HG02943 (cell line): ENCODE measurements around the gene CNKSR3.
A peak's percentile ranks its signal among the peaks of the same experiment; 100 is the strongest.

Experiments
- ATAC-seq: cut with Tn5 transposase; IDR thresholded peaks from one replicate; pipeline ENCODE4 v1.9.1; 2021; ENCODE audit warnings: mild to moderate bottlenecking, low read depth, moderate library complexity; ENCODE audit not compliant: unreplicated experiment

CNKSR3 gene

DNA sequence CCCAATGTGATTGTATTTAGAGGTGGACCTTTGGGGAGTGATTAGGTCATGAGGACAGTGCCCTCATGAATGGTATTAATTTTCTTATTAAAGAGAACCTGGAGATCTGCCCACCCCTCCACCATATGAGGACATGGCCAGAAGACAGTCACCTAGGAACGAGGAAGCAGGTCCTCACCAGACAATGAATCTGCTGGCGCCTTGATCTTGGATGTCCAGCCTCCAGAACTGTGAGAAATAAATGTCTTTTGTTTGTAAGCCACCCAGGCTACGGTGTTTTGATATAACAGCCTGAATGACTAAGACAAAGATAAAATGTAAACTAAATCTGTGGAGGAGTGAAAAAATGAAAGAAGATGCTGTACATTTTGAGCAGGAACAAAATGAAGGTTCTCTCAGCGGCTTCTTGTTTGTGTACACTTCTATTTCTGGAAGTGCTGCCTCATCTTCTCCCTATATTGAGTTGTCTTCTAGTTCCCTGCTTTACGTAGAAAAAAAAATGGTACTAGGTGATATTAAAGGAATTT is 152.4 kb downstream of the CNKSR3 start:
- ATAC-seq: no peak

DNA sequence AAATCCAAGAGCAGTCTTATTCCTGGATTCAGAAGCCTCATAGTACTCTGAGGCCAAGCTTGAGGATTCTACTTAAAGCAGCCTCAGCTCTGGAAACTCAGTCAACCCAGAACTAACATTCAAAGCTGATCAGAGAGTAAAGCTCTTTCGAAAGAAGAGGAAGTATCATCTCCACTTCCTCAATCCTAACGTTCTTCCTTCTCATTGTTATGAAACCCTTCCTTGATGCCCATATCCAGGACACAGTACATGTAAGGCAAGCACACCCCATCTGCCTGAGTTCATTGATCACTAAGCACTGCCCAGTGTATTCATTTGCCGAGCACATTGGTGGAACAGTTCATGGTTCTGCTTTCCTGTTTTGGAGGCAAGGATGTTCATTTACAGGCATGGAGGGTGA is 153.8 kb downstream of the CNKSR3 start, which contains the start of gene IPCEF1:
Gene IPCEF1 (minus strand): TSS at position 114 of the 400 bp plus-strand sequence. CDS start 90,856 bp downstream, outside the sequence.
- ATAC-seq: no peak

DNA sequence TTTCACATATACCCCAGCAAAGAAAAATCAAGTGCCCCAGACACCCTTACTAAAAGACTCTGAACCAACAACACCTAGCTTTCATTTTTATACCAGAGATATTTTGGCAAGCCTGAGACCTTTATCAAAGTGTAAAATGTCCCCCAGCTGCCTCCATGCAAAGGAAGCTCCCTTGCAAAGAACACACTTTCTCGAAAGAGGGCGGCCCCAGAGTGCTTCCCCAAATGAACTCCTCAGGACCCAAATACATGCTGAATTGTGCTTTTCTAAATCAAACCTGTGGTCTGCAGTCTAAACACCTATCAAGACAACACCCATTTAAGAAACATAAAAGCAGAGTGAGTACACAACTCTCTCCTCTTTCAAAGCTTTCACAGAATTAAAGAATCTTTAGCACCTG is 154.4 kb downstream of the CNKSR3 start:
- ATAC-seq: no peak

DNA sequence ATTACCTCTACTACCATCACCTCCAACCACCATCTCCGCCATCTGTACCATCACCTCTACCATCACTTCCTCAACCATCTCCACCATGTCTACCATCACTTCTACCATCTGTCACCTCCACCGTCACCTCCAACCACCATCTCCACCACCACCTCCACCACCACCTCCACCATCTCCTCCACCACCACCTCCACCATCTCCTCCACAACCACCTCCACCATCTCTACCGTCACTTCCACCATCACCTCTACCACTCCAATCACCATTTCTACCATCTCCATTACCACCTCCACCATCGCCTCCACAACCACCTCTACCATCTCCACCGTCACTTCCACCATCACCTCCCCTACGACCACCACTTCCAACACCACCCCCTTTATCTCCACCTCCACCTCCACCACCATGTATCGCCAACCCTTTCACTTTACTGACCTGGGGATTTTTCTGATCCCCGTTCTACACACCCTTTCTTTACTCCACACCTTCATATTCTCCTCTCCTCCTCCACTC is 156.2 kb downstream of the CNKSR3 start:
- ATAC-seq: no peak

DNA sequence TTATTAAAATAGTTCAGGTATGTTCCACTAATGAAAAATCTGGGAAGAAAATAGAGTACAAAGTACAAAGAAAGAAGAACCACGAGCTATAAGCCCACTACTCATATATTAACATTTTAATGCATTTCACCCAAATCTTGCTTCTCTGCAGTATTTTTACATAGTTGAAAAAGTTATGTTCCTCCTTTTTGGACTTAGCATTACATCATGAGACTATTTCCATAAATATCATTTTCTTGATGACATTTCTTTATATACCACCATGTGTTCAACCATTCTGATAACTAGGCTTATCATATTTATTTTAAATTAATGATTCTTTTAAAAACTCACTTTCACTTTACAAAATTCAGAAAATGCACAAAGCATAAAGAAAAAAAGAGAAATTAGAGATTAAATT is 156.9 kb downstream of the CNKSR3 start:
- ATAC-seq: no peak

DNA sequence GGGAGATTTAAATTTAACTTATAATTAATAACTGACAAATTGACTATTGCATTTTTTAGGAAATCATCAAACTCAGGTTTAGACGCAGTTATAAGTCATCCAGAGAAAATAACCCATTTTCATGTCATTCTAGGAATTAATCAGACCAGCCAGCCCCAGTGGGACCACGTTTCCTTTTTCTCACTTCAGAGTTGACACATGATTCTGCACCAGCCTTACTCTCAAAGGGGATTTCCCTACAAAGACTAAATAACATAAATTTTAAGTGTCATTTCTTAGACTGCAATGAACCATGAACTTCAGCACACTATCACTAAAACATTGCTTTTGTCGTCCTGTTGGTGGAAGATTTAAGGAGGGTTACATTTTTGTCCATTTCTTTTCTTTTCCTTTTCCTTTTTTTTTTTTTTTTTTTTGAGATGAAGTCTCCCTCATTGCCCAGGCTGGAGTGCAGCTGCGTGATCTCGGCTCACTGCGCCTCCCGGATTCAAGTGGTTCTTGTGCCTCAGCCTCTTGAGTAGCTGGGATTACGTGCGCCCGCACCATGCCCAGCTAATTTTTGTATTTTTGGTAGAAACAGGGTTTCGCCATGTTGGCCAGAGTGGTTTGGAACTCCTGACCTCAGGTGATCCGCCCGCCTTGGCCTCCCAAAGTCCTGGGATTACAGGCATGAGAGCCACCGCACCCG is 157.4 kb downstream of the CNKSR3 start:
- ATAC-seq: peak; percentile 51

DNA sequence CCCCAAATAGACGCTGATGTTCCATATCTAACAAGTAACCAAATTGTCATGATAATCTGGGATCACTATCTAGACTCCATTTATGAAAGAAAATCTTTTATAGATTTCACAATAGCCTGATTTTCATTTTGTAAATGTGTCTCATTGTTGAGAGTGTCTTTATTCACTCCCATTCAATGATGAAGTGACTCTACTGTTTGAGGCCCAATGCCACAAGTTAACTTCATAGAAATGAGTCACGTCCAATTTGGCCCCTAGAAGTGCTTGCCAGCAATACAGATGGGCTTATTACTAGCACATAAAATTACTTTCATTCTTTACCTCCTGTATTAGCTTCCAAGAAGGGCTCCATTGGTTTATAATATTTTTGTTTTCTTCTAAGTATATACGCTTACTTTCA is 160.2 kb downstream of the CNKSR3 start:
- no peak for ATAC-seq

DNA sequence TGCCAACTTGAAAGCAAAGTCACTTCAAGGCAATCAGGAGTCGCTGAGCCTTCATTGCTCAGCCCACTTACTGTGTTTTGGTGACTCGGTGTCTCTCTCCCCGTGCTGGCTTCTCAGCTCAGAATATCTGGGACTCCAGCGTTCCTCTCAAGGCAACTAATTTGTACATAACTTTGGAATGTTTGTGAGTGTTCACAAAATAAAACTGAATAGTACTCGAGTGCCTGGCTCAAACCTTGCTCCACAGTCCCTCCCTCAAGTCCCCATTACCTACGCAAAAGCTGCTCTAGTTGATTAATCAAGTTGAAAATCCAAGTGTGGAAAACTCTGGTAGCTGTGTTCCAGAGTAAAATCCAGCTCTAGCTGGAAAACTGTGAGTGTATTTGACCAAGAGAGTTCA is 162.5 kb downstream of the CNKSR3 start:
- no peak for ATAC-seq

DNA sequence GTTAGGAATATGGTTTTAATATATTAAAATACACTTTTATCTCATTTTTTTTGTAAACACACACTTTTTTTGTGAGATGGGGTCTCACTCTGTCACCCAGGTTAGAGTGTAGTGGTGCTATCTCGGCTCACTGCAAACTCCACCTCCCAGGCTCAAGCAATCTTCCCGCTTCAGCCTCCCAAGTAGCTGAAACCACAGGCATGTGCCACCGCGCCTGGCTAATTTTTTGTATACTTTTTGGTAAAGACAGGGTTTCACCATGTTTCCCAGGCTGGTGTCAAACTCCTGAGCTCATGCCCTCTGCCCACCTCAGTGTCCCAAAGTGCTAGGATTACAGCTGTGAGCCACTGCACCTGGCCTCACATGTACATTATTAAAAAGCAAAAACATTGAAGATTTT is 164.7 kb downstream of the CNKSR3 start:
- no peak for ATAC-seq

DNA sequence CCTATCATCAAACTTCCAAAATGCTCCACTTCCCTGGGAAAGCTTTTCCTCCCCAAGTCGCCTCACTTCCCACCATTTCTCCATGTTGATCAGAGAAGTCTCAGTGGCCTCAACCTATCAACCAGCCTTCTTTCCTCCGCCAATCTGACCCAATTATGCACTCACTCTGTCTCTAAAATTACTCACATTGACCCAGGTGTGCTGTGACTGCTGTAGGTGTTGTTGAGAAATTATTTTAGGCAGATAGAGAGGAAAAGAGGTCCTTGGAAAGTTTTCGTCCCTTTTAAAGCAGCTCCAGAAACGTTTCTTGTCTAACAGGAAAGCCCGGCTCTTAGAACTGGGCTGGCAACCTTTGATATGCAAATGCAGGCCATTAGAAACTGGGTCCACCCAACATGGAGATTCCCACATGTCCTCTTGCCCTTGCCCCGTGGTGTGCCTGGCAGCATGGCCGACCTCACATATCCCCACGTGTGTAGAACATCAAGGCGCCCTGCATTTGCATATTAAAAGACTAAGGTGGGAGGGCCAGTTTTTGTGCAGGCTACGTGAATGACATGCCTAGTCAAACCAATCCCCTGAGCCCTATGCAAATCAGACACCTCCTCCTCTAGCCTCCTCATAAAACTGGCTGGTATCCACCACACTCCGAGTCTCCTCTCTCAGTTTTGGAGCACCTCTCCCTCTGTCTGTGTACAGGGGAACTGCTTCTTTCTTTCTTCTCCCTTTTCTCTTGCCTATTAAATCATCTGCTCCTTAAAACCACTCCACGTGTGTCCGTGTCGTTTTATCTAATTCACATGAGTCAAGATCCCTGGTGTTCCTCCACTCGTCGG is 166.8 kb downstream of the CNKSR3 start:
- no peak for ATAC-seq

DNA sequence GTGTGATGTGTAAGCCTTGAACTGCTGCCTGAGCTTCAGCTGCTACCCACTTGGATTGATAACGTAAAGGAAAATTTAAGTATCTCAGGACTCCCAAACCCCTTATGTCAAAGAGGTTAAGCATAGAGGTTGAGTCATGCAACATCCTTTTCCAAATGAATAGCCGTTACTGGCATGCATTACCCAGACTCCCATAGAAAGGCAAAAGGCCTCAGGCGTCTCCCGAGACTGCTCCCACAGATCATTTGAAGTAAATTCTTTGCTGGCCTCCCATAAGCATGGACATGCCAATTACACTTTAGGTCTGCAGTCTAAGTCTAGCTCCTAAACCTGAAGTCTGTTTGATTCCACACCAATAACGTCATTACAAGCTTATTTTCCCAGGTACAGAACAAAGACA is 168.6 kb downstream of the CNKSR3 start:
- ATAC-seq: no peak

DNA sequence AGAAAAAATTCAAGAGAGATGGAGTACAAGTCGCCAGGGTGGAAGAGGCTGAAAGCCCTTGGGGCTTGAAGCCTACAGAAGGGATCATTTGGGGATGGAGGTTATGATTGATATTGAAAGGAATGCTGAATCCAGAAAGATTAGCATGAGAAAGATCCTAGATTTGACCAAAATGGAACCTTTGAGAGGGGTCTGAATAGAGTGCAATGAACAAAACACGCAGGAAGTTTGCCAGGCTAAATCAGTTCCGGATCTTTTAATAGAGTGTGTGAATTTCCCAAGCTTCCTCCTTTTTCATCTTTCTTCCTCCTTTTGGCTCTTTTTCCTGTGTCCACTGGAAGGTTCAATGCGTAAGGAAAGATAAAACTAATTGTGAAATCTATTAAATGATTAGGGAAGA is 169.1 kb downstream of the CNKSR3 start:
- ATAC-seq: no peak
